Spinal cord (tissue), 10 donors: ENCODE data around the gene KIAA0513. TPM values are rescaled to one million over a fixed set of nuclear protein-coding genes. Genes with fewer than 3 reads are reported as not detected.

ENCODE experiments used
- DNase-seq, 6 donors: peaks; one replicate each; pipeline versions ENCODE4 v3.0.0 to v3.0.0-alpha.2; 2013 to 2015; ENCODE audit warnings: low spot score in 6 of 6, low read depth in 4 of 6
- H3K27ac ChIP-seq: one replicate; pipeline ENCODE4 v1.5.1; 2013; ENCODE audit warnings: low read depth, low read length, control low read depth
- H3K27me3 ChIP-seq: one replicate; pipeline ENCODE4 v1.6.1; 2013; ENCODE audit warnings: low read length; ENCODE audit not compliant: control insufficient read depth, insufficient read depth
- H3K36me3 ChIP-seq: one replicate; pipeline ENCODE4 v1.6.1; 2013; ENCODE audit warnings: low read length; ENCODE audit not compliant: control insufficient read depth, insufficient read depth
- H3K4me1 ChIP-seq: one replicate; pipeline ENCODE4 v1.6.1; 2013; ENCODE audit warnings: low read length; ENCODE audit not compliant: control insufficient read depth, insufficient read depth
- H3K4me3 ChIP-seq: one replicate; pipeline ENCODE4 v1.5.1; 2013; ENCODE audit warnings: low read depth, low read length, control low read depth
- H3K9me3 ChIP-seq: one replicate; pipeline ENCODE4 v1.6.1; 2013; ENCODE audit warnings: low read length; ENCODE audit not compliant: control insufficient read depth, insufficient read depth
- WGBS: methylation state at CpG from one replicate; pipeline ENCODE4 v1.1.5; 2013; ENCODE audit warnings: missing lambda C conversion rate; ENCODE audit not compliant: insufficient coverage; 5-methylcytosine and 5-hydroxymethylcytosine counted together
- polyA plus RNA-seq, 2 donors: library from polyadenylated mRNA; unstranded; fragments of 120-200 nt; gene quantifications; one replicate each; pipeline ENCODE4 v1.2.1, GENCODE V29; 2013; ENCODE audit not compliant: insufficient read length in 2 of 2
- total RNA-seq, 2 donors: library from RNA; depleted of rRNA in 1 of 2; stranded (reverse); fragments of 120-200 nt in 1 of 2; fragments of >200 nt in 1 of 2; gene quantifications; one replicate each; pipeline versions ENCODE4 v1.2.3 to v1.2.4, GENCODE V29; 2013 to 2014
- donor health status: healthy.

Gene KIAA0513
- total and polyA plus RNA-seq, 4 donors = 18.4 to 40.9 (median 40.0) TPM

- peak in 1 of 6 donors; percentile 49 for DNase-seq
- H3K9me3 ChIP-seq = no peaks in the 10 kb centered on the region
- H3K4me1 ChIP-seq = peaks cover 47% of the 10 kb centered on the region
- no peak overlapping the region for H3K27ac ChIP-seq
- H3K4me3 ChIP-seq = no peak overlapping the region
- peaks cover 76% of the 10 kb centered on the region for H3K36me3 ChIP-seq
- no peaks in the 10 kb centered on the region for H3K27me3 ChIP-seq
- 30% methylated on average over 6 of the region's 13 CpGs for WGBS
Measured at GRCh38 chr16:85083051-85083639, 55.5 kb downstream of the KIAA0513 start.

- Histone ChIP-seq H3K27me3 (no peaks in the 10 kb centered on the region), H3K4me1 (peaks cover 66% of the 10 kb centered on the region), H3K9me3 (no peaks in the 10 kb centered on the region), H3K36me3 (peaks cover 76% of the 10 kb centered on the region), H3K4me3 (no peak overlapping the region), H3K27ac (no peak overlapping the region)
- WGBS = 83% methylated on average over 15 of the region's 16 CpGs
- DNase-seq = no peak
Measured at GRCh38 chr16:85084841-85085510, 57.4 kb downstream of the KIAA0513 start.

- peaks cover 73% of the 10 kb centered on the region for H3K4me1 ChIP-seq
- no peaks in the 10 kb centered on the region for H3K27me3 ChIP-seq
- DNase-seq = no peak
- H3K4me3 ChIP-seq = no peak overlapping the region
- no peaks in the 10 kb centered on the region for H3K9me3 ChIP-seq
- peaks cover 78% of the 10 kb centered on the region for H3K36me3 ChIP-seq
- no peak overlapping the region for H3K27ac ChIP-seq
- 95% methylated on average over 17 of the region's 17 CpGs for WGBS
Measured at GRCh38 chr16:85085721-85086120, 58.1 kb downstream of the KIAA0513 start.

- H3K4me1 ChIP-seq = peaks cover 68% of the 10 kb centered on the region
- peak in 4 of 6 donors; percentile 36 to 85 (median 59) for DNase-seq
- 78% methylated on average over 35 of the region's 37 CpGs for WGBS
Measured at GRCh38 chr16:85086347-85087291, 59.0 kb downstream of the KIAA0513 start.

GRCh38 chr16:85087899-85088569 lies 60.4 kb downstream of the KIAA0513 start:
- no peak for DNase-seq
- H3K9me3 ChIP-seq = no peaks in the 10 kb centered on the region
- peaks cover 54% of the 10 kb centered on the region for H3K4me1 ChIP-seq
- peaks cover 2% of the 10 kb centered on the region for H3K27me3 ChIP-seq
- WGBS = 96% methylated on average over 20 of the region's 21 CpGs
- no peak overlapping the region for H3K27ac ChIP-seq
- H3K4me3 ChIP-seq = no peak overlapping the region
- H3K36me3 ChIP-seq = peaks cover 67% of the 10 kb centered on the region

More at GRCh38 chr16:85086347-85087291, 59.0 kb downstream of the KIAA0513 start:
- Histone ChIP-seq H3K9me3 (no peaks in the 10 kb centered on the region), H3K36me3 (peaks cover 75% of the 10 kb centered on the region), H3K4me3 (no peak overlapping the region), H3K27me3 (no peaks in the 10 kb centered on the region), H3K27ac (no peak overlapping the region)

- Histone ChIP-seq H3K4me1 (peaks cover 51% of the 10 kb centered on the region), H3K9me3 (no peaks in the 10 kb centered on the region), H3K36me3 (peaks cover 67% of the 10 kb centered on the region), H3K27me3 (peaks cover 2% of the 10 kb centered on the region), H3K4me3 (no peak overlapping the region), H3K27ac (no peak overlapping the region)
- DNase-seq = no peak
- 74% methylated on average over 31 of the region's 31 CpGs for WGBS
Measured at GRCh38 chr16:85088570-85089199, 61.1 kb downstream of the KIAA0513 start.

- DNase-seq = peak in 2 of 6 donors; percentile 54 to 59
- H3K36me3 ChIP-seq = peaks cover 67% of the 10 kb centered on the region
- no peak overlapping the region for H3K4me3 ChIP-seq
- H3K4me1 ChIP-seq = peaks cover 50% of the 10 kb centered on the region
- H3K9me3 ChIP-seq = no peaks in the 10 kb centered on the region
- peaks cover 2% of the 10 kb centered on the region for H3K27me3 ChIP-seq
- no peak overlapping the region for H3K27ac ChIP-seq
- WGBS = 80% methylated on average over 16 of the region's 16 CpGs
Measured at GRCh38 chr16:85089525-85089924, 61.9 kb downstream of the KIAA0513 start.

- no peaks in the 10 kb centered on the region for H3K9me3 ChIP-seq
- DNase-seq = no peak
- peaks cover 60% of the 10 kb centered on the region for H3K36me3 ChIP-seq
- WGBS = 66% methylated on average over 12 of the region's 13 CpGs
- H3K27me3 ChIP-seq = peaks cover 2% of the 10 kb centered on the region
- H3K4me1 ChIP-seq = peaks cover 46% of the 10 kb centered on the region
- H3K4me3 ChIP-seq = no peak overlapping the region
- H3K27ac ChIP-seq = no peak overlapping the region
Measured at GRCh38 chr16:85090181-85090580, 62.6 kb downstream of the KIAA0513 start.
